ENCODE measurements around the gene AGTPBP1. TPM values are rescaled to one million over a fixed set of nuclear protein-coding genes. Genes with fewer than 3 reads are reported as not detected.
"Not testable (repeated sequence)": the region's sequence is repeated elsewhere in the genome, so short reads cannot be mapped to it uniquely, and the experiment has no call there.

AGTPBP1 gene
- total RNA-seq, result 10 to 100 TPM in 2 of 4 donors, 1 to 10 TPM in 2; 3.7 to 18.1 (median 11.4) TPM

GRCh38 chr9:85741875-85742596, at the start of gene AGTPBP1:
AGTPBP1 (minus strand) TSS chr9:85741954; CDS start chr9:85712533, 29,421 bp downstream.
- Histone ChIP-seq H3K27me3 (peaks cover 0 to 13% (median 0%) of the 10 kb centered on the region in 4 donors), H3K36me3 (no peaks in the 10 kb centered on the region), H3K9me3 (no peaks in the 10 kb centered on the region), H3K4me3 (peak within 1 kb of the TSS; percentile 75 to 94 (median 86)), H3K27ac (peak within 1 kb of the TSS; percentile 87 to 93 (median 92)), H3K4me1 (peaks cover 0 to 28% (median 8%) of the 10 kb centered on the region in 3 donors)
- intact Hi-C loops (cut with DNase I), result no loop called here
- TF ChIP-seq CTCF (IDR thresholded peaks at IDR 0.05), result peak in 5 of 6 experiments; percentile 12 to 27 (median 19)
- TF ChIP-seq POLR2A (IDR thresholded peaks at IDR 0.05), result peak in 2 of 4 donors; percentile 20 to 74
- 1% methylated on average over 15 to 27 of the region's 77 CpGs for WGBS, 2 donors
- peak; percentile 94 for DNase-seq

GRCh38 chr9:85786116-85786515, 44.4 kb upstream of the AGTPBP1 start:
- H3K4me1 ChIP-seq; H3K36me3 ChIP-seq; intact Hi-C loops (cut with DNase I); H3K9me3 ChIP-seq; DNase-seq; H3K27me3 ChIP-seq; H3K4me3 ChIP-seq; H3K27ac ChIP-seq: not testable (repeated sequence)
- 6 to 15% methylated on average over 7 of the region's 7 CpGs for WGBS, 2 donors
- TF ChIP-seq CTCF (IDR thresholded peaks at IDR 0.05), result peak in 1 of 6 experiments; percentile 6

GRCh38 chr9:85773844-85774243, 32.1 kb upstream of the AGTPBP1 start:
- H3K4me1 ChIP-seq; DNase-seq; H3K4me3 ChIP-seq; intact Hi-C loops (cut with DNase I); H3K27ac ChIP-seq; H3K9me3 ChIP-seq; H3K36me3 ChIP-seq; H3K27me3 ChIP-seq: not testable (repeated sequence)
- 74 to 79% methylated on average over 6 of the region's 7 CpGs for WGBS, 2 donors

GRCh38 chr9:85761802-85762201, 20.0 kb upstream of the AGTPBP1 start:
- H3K9me3 ChIP-seq; H3K4me1 ChIP-seq; intact Hi-C loops (cut with DNase I); H3K36me3 ChIP-seq; H3K27me3 ChIP-seq; H3K27ac ChIP-seq; H3K4me3 ChIP-seq; DNase-seq: not testable (repeated sequence)
- 64 to 78% methylated on average over 2 to 3 of the region's 3 CpGs for WGBS, 2 donors

- H3K27ac ChIP-seq; H3K9me3 ChIP-seq; DNase-seq; H3K36me3 ChIP-seq; H3K27me3 ChIP-seq; H3K4me1 ChIP-seq; intact Hi-C loops (cut with DNase I); H3K4me3 ChIP-seq: not testable (repeated sequence)
- WGBS, 2 donors, result 82 to 83% methylated on average over 2 of the region's 2 CpGs
These were observed 16.0 kb upstream of the AGTPBP1 start for GRCh38 chr9:85757716-85758115.

- 73 to 91% methylated on average over 1 of the region's 1 CpG for WGBS, 2 donors
- H3K36me3 ChIP-seq; H3K27ac ChIP-seq; DNase-seq; H3K9me3 ChIP-seq; intact Hi-C loops (cut with DNase I); H3K4me1 ChIP-seq; H3K27me3 ChIP-seq; H3K4me3 ChIP-seq: not testable (repeated sequence)
These were observed 14.5 kb upstream of the AGTPBP1 start for GRCh38 chr9:85756216-85756615.

GRCh38 chr9:85746309-85746708, 4.6 kb upstream of the AGTPBP1 start:
- intact Hi-C loops (cut with DNase I), result no loop called here
- Histone ChIP-seq H3K36me3 (no peaks in the 10 kb centered on the region), H3K9me3 (no peaks in the 10 kb centered on the region), H3K27ac (no peak overlapping the region), H3K4me3 (no peak overlapping the region), H3K27me3 (peaks cover 0 to 13% (median 0%) of the 10 kb centered on the region in 4 donors), H3K4me1 (peaks cover 0 to 15% (median 8%) of the 10 kb centered on the region in 3 donors)
- no peak for DNase-seq
- TF ChIP-seq CTCF (IDR thresholded peaks at IDR 0.05), result no peak
- no peak for TF ChIP-seq POLR2A (IDR thresholded peaks at IDR 0.05)
- 92 to 97% methylated on average over 2 of the region's 2 CpGs for WGBS, 2 donors
